PFSK-1 (cell line): Measurements from ENCODE around the gene AGK.

ENCODE experiments used
- SIN3A ChIP-seq: IDR thresholded peaks from 2 replicates; pipeline ENCODE4 v1.6.1; 2012; ENCODE audit warnings: mild to moderate bottlenecking, low read length, moderate library complexity, borderline replicate concordance; ENCODE audit not compliant: insufficient read depth
- TAF1 ChIP-seq: IDR thresholded peaks from 2 replicates; pipeline ENCODE4 v1.6.1; 2012; ENCODE audit warnings: low read length, control low read depth, borderline replicate concordance; ENCODE audit not compliant: insufficient read depth

- no peak for TF ChIP-seq SIN3A
- TF ChIP-seq TAF1 = no peak
These were observed 37.7 kb downstream of the AGK start for GRCh38 chr7:141588912-141589311.
